Measurements from ENCODE around the gene PDZRN3.

PDZRN3 gene

DNA sequence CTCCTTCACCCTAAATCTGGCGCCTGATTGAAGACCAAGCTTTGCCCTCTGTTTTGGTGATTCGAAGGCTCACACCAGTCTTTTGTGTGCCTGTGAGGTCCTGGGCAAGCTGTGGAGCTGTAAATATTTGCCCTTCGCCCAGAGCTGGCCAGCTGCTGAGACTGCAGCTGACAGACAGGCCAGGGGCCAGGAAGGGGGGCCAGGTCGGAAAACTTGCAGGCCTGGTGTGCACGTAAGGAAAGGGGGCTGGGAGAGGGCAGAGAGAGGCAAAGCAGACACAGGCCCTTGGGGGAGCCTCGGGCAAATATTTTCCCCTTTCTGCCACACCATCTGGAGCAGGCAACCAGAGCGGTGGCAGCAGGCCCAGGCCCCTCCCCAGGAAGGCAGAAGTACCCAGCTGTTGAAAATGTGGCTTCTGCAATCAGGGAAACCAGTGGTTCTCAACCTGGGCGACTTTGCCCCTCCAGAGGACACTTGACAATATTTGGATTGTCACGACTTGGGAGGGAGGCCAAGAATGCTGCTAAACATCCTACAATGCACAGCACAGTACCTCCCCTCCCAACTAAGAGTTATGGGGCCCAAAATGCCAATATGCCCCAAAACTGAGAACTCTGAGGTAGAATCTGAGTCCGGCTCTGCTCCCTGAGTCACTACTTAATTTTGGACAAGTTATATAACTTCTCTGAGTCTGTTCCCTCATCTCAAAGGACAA is 2.5 kb downstream of the PDZRN3 start:
- DNase-seq = no peak

DNA sequence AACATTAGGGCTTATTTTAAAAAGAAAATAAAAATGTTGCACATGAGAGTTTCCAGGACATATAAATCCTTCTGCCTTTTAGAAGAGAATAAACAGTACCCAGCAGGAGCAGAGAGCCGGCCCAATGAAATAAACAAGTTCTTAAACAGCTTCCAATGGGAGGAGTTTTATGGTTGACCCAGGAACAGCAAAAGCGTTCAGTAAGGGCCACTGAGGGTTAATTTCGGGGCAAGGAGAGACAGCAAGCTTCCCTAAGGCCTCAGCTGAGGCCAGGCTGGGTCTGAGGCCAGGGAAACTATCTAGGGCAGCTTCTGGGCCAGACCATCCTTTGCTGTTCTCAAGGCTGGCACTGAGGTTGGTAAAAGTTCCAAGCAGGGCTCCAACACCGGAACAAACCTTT is 3.4 kb downstream of the PDZRN3 start:
- DNase-seq = no peak

DNA sequence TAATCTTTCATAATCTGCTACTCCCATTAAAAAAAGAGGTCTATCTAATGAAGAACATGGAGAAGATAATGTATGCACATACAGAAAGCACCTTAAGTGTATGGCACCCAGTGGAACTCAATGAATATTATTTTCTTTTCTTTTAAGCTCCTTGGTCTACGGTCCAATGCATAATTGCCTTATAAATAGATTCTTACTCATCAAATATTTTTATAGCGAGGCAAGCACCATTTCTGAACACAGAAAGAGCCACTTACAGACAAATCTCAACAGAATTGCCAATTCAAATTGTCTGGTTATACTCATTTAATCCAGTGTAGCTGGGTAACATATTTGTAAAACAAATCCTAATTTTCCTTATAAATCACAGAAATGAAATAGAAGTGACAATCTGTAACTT is 6.3 kb downstream of the PDZRN3 start:
- no peak for DNase-seq

DNA sequence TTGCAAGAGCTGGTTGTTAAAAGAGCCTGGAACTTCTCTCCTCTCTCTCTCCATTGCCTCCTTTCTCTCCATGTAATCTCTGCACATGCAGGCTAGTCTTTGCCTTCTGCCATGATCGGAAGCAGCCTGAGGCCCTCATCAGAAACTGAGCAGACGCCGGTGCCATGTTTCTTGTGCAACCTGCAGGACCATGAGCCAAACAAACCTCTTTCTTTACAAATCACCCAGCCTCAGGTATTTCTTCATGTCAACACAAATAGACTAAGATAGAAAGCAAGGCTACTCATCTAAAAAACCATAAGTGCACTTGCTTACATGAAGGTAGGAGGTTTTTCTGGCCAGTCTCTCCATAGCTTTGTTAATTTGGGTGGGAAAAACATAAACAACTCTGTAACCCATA is 8.7 kb downstream of the PDZRN3 start:
- no peak for DNase-seq

DNA sequence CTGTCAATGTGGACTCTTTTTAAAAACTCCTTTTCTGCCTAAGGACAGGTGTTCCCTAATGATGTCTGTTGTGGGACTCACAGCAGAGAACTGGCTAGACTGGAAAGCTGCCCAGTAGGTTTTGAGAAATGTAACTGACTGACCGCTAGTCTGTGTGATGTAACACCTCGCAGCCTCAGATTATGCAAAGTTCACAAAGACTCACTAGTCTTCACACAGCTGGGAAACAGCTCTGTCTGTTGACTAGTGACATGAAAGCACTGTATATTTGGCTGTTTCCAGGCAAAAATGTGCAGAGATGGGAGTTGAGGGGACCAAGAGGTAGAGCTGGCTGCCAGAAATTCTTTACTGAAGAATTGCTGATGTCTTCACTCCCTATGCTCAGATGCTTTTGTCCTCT is 10.3 kb downstream of the PDZRN3 start:
- no peak for DNase-seq

DNA sequence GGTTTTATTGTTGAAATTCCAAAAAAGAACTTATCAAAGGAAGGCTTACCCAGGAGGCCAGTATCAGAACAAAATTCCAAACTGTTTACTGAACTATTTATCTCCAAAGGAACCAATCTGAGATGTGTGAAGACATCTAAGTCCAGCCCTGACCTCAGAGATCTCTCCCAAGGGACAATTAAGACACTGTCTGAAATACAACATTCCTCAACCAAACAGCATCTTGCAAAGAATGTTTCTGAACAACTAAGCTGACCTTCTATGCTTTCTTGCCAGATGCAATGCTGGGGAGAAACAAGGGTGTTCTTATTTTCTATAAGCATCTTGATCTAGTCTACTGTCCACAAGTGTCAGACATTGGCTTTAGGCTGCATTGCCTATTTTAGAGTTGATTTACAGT is 13.6 kb downstream of the PDZRN3 start:
- DNase-seq = no peak

DNA sequence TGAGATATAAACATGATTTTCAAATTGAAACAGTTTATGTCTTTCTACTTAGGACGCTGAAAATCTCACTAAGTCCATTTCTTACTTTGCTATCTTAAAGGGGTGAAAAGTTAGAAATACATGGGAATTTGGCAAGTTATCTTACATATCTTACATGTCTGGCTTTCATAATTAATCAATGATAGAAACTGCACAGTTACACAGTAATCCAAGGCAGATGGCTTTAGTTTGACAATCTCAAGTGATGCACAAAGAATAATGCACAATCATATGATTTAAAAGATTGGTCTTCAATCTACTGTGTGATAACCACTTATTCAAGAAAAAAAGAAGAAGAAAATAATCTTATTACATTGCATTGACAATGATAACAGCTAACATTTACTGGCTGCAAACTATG is 14.2 kb downstream of the PDZRN3 start:
- DNase-seq = no peak

DNA sequence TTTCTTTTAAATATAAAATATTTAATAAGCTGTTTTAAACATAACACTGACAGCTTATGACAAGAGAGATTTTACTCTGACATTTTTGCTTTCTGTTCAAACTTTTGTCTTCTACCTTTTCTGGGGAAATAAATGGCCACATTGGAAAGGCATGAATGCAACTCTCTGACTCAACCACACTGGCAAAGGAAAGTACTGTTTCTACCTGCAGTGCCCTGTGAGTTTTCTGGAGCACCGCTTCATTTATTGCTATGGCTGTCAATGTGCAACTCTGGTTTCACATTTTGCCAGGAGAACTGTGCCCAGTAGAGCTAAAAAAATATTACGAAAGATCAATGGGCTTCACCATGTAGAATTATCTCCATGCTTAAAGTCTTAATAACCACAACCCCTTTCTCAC is 15.1 kb downstream of the PDZRN3 start:
- no peak for DNase-seq

DNA sequence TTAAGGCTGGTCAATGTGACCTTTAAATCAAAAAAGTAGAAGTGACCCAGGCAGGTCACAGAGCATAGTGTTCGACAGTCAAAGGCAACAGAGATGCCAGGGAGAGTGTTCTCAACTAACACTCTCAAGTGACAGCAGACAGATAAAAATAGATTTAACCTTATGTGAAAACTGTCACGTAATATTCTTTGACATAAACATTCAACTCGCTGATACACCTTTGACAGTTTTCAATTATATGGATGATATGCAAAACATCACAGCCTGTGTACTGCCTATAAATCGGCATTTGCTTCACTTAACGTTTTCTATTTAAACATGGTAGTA is 15.5 kb downstream of the PDZRN3 start:
- no peak for DNase-seq

DNA sequence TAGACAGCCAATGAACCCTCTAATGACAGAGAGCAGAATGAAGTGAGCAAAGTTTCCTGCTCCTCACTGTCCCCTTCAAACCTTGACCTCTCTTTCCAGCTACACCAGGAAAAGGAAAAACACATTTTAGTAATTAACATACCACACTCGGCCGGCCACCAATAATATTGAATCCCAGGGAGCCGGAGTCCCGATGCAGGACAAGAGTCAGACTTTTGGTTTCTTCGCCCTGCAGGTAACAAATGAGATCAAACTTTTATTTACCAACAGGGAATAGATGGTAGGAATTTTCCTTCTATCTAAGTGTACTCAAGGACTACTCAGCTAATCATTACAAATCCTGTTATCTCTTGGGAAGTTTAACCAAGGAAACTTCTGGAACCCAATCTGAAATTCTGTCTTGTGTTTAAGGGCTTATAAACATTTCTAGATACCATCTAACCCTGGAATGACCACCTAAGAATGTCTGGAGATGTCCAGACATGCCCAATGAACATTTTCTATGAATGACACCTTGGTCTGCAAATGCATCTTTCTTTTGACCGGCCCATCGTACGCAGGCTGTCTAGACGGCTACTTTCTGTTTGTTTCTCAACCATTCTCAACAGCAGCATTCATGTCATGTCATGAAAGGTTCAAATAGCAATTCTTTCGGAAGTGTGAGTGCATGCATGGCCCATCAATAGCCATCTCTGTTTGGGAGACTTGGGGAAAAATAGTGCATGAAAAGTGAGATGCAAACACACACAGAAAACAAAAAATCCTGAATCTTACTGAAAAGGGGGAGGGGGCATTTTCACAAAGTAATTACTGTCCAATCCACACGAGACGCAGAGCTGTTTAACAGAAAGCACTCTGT is 16.1 kb downstream of the PDZRN3 start:
- DNase-seq = no peak

DNA sequence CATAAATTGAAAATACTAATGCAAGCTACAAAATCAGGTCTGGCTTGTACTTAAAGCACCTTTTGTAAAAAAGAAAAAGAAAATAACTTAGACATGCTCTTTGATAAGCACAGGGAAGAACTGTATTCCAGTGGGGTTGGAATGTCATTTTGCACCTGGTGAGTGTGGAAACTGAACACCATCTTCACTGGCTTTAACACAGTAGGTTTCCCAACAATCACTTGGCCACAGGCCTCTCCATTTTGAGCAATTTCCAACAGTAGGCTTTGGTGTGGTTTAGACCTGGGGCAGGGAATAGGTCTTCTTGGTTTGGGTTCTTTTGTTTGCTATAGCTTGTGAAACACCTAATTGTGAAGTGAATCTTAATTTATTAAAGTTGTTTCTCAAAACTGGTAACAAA is 18.9 kb downstream of the PDZRN3 start:
- no peak for DNase-seq

DNA sequence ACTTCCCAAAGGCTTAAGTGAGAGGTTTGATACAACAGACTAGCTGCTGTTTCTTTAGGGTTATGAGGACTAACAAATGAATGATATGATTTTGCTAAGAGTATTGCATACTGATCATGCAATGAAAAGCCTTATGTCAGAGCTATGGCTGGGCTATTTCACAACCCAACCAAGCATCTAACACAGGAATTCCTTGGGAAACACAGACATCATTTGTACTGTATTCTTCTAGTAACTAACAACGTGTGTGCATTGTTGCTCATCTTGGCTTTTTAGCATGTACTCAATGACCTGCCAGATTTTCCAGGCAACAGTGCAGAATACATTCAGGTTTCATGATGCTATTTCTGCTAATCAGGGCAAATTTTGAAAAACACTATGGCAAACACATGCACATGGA is 19.3 kb downstream of the PDZRN3 start:
- no peak for DNase-seq

DNA sequence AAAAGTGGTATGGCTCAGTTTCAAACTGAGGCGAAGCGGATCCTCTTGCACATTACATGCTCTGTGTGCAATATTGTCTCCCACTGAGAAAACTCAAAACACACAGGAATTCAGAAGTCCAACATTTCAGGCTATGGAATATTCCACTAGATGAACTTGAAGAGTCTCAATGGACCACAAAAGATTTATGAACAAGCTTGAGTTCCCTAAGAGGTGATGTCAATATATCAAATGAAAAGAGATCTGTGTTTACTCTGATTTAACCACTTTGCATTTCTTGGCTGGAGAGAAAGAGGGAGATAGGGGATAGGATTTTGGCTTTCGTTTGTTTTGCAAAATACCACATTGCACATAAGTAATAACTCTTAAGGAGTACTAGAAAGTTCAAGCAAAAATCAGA is 20.3 kb downstream of the PDZRN3 start:
- no peak for DNase-seq

DNA sequence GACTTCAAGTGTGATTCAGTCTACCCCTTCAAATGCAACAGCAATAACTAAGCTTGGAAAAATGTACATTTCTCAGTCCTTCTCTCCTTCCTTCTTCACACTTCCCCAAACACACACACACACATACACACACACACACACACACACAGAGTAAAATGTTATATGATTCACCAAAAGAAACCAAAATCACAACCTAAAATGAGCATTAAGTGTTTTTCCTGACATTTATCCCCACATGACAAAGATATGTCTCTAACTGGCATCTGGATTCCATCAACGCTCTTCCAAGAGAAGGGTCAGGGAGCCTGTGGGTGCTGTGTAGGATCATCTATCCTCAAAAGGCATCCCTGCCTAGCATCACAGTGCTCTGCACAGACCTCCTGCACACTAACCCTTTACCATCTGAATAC is 21.0 kb downstream of the PDZRN3 start:
- DNase-seq = no peak

DNA sequence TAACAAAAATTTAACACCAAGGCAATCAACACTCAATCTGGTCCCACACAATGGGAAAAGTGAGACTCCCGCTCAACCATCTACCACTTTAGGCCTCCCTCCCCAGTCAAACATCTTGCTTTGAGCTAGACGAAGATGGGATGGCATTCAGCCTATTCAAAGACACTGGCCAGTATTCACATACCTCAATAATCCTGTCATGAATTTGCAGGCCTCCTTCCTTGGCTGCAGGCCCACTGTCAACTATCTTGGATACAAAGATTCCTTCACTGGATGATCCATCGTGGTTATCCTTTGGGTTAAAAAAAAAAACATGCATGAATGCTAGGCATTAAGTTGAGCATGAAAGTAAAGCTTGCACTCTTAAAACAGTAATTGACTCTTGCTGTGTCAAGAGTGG is 22.6 kb downstream of the PDZRN3 start:
- no peak for DNase-seq

DNA sequence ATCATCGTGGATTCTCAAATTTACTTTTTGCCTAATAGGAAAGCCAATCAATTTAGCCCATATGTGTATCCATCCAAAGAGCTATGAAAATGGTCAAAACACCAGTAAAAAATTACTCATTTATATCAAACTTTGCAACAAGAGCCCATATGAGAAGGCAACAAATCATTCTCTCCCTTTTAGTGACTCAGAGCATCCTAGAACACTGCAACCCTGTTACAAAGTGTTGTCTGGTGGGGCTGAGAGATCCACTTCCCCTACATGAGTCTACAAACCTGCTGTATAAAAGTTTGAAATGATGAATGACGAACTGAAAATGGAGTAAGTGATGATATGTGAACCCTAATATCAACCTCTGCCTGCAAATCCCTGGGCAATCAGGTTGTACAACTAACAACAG is 23.3 kb downstream of the PDZRN3 start:
- DNase-seq = no peak

DNA sequence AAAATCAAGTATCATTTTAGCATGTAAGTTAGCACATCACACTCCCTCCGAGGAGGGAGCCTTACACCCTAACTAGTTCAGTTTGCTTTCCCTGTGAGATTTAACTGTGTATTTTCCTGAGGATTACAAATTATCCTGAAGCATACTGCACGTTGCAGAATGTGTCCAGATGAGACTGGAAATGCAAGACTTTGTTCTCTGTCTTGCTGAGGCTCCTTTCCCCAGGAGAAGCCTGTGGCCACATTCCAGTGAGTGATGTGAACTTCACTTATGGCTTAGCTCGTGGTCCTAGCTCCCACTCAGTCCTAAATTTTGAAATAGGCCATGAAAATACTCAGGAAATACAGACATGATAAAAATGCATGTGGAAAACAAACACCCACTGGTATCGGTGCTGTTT is 23.7 kb downstream of the PDZRN3 start:
- DNase-seq = no peak

DNA sequence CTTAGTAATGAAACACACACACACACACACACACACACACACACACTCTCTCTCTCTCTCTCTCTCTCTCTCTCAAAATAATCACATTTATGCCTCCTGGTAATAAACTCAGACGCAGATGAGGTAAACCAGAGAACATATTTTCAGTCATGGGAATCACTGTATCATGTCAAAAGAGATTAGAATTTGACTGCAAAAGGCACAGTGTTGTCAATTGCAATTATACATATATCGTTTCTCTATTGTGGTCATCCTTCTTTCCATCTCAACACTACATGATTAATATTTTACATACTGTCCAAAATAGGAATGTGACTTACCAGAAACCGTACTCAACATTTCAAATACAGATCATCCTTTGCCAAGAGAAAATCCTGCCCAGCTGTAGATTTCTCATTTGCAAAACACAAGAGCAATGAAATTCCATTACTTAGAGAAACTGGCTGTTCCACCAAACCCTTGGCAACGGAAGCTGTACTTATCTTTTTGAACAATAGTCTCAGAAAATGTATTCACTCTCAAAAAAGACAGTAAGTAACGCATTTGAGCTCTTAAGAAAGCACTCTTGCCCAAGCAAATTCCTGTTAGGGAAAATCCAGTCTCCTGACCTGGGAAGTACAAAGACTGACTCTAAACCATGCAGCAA is 24.3 kb downstream of the PDZRN3 start:
- no peak for DNase-seq

DNA sequence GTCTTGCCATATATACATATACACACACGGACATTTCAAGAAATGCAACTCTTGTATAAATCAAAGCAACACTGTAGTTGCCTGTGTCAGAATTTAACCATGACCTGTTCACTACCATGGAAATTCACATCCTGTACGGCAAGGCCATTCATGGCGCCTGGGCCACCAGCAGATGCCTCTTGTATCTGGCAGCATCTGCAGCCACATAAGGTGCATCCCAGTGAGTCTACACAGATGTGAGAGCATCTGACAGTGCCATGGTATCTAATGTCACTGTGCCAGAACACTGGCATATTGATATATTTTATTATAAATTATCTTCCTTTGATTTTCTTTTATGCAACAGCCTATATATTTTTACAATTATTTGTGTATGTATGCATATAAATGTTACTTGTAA is 25.1 kb downstream of the PDZRN3 start:
- DNase-seq = no peak

DNA sequence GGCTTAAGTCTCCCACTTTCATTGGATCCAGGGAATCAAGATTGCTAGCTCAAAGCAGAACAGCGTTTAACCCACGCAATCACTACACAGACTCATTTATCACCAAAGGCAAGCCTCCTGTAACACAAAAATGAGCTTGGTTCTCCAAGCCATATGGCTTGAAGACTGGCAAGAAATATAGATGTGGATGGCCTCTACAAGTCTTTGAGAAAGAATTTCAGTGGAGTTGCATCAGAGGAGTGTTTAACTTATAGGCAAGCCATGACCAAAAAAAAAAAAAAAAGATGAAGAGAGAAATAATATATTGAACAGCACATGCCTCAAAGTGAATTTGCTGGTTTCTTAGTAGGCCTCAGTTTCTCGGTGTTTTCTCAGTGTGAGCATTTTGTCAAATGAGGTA is 27.3 kb downstream of the PDZRN3 start:
- no peak for DNase-seq

DNA sequence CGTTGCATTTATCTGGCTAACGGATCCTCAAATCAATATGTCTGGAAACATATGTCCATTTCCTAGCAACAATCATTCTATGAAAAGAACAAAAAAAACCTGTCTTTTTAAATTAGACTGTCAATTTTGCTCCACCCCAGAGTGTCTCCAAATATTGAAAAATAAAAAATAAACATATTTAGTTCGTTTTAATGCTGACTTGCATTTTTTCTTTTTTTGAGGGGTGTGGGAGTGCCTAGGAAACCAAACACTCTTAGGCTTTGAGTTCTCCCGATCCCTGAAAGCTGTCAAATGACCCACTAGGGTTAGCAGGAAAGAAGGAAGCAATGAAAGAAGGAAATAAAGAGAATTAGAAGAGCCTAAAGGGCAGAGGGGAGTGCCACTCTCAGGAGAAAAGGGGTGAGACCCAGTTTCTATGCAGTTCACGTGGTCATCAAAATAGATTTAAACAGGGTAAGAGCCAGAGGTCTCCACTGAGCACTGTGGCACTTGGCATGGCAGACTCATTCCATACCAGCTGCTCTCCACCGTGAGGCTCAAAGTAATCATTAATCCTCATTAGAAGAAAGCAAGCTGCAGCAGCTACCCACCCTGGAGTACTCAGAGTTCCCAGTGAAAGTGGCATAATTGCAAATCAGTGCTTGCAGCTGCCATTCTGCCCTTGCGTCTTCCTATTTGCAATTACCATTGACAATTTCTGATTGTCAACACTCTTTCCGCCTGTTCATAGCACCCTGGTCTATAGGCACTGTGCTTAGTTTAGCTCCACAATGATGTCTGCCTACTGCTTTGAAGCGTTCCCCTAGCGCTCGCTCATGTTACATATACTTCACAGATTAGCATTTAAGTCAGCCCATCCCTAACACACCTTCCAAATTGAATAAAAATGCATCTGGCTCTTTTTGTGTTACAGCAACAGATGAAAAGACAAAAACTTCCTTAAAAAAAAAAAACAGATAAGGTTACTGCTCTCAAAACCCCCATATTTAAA is 32.3 kb downstream of the PDZRN3 start:
- no peak for DNase-seq

DNA sequence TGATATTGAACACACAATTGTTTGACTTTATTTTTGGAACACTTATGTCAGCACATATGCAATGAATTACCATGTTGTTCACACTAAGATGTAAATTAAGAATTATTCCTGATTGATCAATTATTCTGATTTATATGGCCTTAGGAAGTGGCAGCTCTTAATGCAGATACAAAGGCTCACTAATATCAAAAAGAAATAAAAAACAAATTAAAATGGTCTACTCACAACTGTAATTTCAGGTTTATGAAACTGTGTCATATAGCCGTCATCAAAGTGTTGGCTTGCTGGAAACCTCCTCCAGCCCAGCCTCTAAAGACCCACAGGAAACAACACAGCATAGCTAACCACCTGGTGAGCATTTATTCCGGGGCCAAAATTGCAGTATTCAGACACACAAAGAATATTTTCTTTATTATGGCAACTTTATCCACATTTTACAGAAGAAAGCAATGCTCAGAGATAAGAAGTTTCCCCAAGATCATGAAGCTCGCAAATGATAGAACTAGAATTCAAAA is 33.4 kb downstream of the PDZRN3 start:
- DNase-seq = no peak

DNA sequence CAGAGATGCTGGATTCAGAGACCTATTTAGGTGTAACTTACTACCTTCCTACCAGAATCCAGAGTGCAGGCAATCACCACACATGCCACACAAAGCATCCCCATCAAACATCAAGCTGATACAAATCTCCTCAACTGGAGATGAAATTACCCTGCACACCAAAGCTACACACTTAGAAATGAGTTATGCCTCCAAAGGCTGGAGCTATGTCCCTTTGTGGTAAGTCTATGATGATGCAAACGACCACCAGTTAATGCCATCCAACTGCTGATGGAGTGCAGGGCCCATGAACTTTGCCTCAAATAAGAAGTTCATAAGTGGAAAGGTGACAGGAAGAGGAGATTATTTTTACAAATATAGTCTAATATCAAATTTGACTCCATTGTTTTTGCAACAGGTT is 38.1 kb downstream of the PDZRN3 start:
- no peak for DNase-seq
